Measurements from ENCODE around the gene MIS12. TPM values are rescaled to one million over a fixed set of nuclear protein-coding genes. Genes with fewer than 3 reads are reported as not detected.

MIS12 gene
- total and polyA plus RNA-seq, 2 of the 13 experiments (the other 11 are each of a cell fraction or from before 2014, with no cell fraction given) = 13.4 to 28.0 TPM

DNA sequence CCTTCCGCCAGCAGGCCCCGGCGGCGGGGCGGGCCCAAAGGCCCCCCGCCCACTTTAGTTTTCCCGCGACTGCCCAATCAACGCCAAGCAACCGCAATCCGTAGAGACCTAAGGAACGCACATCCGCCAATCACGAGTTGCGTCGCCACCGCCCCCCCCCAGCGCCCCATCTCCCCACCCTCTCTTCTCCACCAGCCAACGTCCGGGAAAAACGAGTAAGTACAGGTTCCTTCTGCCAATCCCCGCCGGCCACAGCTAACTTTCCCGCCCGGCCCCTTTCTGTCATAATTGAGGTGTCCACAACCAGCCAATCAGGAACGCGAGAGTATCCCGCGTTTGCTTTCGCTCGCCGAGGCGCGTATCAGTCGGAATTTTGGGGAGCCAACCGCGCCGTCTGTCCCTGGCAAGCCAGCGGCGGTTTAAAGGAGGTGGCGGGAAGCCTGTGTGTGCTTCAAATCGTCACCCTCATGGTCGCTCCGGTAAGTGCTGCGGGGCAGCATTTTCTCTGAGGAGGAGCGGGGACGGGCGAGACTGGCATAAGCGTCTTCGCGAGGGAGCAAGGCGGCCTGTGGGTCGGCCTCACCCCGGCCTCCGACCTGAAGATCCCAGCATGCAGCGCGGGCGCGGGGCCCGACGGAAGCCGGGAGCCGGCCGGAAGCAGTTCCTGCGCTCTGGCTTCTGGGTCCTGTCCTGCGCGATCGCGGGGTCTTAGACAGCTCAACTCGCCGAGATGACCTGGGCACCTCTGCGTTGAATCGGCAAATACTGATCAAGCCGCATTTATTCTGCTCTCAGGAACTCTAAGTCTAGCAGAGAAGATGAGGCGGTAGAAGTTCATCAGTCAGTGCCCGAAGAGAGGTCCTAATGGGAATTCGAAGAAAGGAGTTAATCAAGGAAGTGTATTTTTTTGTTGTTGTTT lies at the start of gene MIS12 (continued):
- TF ChIP-seq, protein P1, sequence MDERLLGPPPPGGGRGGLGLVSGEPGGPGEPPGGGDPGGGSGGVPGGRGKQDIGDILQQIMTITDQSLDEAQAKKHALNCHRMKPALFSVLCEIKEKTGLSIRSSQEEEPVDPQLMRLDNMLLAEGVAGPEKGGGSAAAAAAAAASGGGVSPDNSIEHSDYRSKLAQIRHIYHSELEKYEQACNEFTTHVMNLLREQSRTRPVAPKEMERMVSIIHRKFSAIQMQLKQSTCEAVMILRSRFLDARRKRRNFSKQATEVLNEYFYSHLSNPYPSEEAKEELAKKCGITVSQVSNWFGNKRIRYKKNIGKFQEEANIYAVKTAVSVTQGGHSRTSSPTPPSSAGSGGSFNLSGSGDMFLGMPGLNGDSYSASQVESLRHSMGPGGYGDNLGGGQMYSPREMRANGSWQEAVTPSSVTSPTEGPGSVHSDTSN (CRISPR knock-in tag; IDR thresholded peaks at IDR 0.05) = no peak
- no peak for TF ChIP-seq NFE2L2 (IDR thresholded peaks at IDR 0.05; ENCODE audit: low read length)
- TF ChIP-seq ISL2 (CRISPR knock-in tag; IDR thresholded peaks at IDR 0.05) = peak; percentile 65
- TF ChIP-seq ZNF772 (CRISPR knock-in tag; IDR thresholded peaks at IDR 0.05) = peak; percentile 75; the same call in 1 of the 2 replicates
- peak; percentile 85 for TF ChIP-seq ZNF451 (CRISPR knock-in tag; IDR thresholded peaks at IDR 0.05)
- no peak for TF ChIP-seq BRD4 (CRISPR knock-in tag; IDR thresholded peaks at IDR 0.05)
- TF ChIP-seq, protein P2, sequence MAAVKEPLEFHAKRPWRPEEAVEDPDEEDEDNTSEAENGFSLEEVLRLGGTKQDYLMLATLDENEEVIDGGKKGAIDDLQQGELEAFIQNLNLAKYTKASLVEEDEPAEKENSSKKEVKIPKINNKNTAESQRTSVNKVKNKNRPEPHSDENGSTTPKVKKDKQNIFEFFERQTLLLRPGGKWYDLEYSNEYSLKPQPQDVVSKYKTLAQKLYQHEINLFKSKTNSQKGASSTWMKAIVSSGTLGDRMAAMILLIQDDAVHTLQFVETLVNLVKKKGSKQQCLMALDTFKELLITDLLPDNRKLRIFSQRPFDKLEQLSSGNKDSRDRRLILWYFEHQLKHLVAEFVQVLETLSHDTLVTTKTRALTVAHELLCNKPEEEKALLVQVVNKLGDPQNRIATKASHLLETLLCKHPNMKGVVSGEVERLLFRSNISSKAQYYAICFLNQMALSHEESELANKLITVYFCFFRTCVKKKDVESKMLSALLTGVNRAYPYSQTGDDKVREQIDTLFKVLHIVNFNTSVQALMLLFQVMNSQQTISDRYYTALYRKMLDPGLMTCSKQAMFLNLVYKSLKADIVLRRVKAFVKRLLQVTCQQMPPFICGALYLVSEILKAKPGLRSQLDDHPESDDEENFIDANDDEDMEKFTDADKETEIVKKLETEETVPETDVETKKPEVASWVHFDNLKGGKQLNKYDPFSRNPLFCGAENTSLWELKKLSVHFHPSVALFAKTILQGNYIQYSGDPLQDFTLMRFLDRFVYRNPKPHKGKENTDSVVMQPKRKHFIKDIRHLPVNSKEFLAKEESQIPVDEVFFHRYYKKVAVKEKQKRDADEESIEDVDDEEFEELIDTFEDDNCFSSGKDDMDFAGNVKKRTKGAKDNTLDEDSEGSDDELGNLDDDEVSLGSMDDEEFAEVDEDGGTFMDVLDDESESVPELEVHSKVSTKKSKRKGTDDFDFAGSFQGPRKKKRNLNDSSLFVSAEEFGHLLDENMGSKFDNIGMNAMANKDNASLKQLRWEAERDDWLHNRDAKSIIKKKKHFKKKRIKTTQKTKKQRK (IDR thresholded peaks at IDR 0.05; ENCODE audit: low read length) = no peak
- TF ChIP-seq NKX3-1 (CRISPR knock-in tag; IDR thresholded peaks at IDR 0.05) = peak; percentile 78
- TF ChIP-seq ZNF225 (CRISPR knock-in tag; IDR thresholded peaks at IDR 0.05) = peak; percentile 65; the same call in 1 of the 2 replicates
- TF ChIP-seq, protein P3, sequence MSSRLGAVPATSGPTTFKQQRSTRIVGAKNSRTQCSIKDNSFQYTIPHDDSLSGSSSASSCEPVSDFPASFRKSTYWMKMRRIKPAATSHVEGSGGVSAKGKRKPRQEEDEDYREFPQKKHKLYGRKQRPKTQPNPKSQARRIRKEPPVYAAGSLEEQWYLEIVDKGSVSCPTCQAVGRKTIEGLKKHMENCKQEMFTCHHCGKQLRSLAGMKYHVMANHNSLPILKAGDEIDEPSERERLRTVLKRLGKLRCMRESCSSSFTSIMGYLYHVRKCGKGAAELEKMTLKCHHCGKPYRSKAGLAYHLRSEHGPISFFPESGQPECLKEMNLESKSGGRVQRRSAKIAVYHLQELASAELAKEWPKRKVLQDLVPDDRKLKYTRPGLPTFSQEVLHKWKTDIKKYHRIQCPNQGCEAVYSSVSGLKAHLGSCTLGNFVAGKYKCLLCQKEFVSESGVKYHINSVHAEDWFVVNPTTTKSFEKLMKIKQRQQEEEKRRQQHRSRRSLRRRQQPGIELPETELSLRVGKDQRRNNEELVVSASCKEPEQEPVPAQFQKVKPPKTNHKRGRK (CRISPR knock-in tag; IDR thresholded peaks at IDR 0.05) = no peak
- TF ChIP-seq, protein P4, sequence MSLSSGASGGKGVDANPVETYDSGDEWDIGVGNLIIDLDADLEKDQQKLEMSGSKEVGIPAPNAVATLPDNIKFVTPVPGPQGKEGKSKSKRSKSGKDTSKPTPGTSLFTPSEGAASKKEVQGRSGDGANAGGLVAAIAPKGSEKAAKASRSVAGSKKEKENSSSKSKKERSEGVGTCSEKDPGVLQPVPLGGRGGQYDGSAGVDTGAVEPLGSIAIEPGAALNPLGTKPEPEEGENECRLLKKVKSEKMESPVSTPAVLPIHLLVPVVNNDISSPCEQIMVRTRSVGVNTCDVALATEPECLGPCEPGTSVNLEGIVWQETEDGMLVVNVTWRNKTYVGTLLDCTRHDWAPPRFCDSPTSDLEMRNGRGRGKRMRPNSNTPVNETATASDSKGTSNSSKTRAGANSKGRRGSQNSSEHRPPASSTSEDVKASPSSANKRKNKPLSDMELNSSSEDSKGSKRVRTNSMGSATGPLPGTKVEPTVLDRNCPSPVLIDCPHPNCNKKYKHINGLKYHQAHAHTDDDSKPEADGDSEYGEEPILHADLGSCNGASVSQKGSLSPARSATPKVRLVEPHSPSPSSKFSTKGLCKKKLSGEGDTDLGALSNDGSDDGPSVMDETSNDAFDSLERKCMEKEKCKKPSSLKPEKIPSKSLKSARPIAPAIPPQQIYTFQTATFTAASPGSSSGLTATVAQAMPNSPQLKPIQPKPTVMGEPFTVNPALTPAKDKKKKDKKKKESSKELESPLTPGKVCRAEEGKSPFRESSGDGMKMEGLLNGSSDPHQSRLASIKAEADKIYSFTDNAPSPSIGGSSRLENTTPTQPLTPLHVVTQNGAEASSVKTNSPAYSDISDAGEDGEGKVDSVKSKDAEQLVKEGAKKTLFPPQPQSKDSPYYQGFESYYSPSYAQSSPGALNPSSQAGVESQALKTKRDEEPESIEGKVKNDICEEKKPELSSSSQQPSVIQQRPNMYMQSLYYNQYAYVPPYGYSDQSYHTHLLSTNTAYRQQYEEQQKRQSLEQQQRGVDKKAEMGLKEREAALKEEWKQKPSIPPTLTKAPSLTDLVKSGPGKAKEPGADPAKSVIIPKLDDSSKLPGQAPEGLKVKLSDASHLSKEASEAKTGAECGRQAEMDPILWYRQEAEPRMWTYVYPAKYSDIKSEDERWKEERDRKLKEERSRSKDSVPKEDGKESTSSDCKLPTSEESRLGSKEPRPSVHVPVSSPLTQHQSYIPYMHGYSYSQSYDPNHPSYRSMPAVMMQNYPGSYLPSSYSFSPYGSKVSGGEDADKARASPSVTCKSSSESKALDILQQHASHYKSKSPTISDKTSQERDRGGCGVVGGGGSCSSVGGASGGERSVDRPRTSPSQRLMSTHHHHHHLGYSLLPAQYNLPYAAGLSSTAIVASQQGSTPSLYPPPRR (CRISPR knock-in tag; IDR thresholded peaks at IDR 0.05; ENCODE audit: borderline replicate concordance) = 0 out of 2 replicates have a peak, but pooled peaks have one; percentile 37
- peak; percentile 65; the same call in 1 of the 2 replicates for TF ChIP-seq NFIC (IDR thresholded peaks at IDR 0.05; ENCODE audit: low read length)
- TF ChIP-seq, protein P5, sequence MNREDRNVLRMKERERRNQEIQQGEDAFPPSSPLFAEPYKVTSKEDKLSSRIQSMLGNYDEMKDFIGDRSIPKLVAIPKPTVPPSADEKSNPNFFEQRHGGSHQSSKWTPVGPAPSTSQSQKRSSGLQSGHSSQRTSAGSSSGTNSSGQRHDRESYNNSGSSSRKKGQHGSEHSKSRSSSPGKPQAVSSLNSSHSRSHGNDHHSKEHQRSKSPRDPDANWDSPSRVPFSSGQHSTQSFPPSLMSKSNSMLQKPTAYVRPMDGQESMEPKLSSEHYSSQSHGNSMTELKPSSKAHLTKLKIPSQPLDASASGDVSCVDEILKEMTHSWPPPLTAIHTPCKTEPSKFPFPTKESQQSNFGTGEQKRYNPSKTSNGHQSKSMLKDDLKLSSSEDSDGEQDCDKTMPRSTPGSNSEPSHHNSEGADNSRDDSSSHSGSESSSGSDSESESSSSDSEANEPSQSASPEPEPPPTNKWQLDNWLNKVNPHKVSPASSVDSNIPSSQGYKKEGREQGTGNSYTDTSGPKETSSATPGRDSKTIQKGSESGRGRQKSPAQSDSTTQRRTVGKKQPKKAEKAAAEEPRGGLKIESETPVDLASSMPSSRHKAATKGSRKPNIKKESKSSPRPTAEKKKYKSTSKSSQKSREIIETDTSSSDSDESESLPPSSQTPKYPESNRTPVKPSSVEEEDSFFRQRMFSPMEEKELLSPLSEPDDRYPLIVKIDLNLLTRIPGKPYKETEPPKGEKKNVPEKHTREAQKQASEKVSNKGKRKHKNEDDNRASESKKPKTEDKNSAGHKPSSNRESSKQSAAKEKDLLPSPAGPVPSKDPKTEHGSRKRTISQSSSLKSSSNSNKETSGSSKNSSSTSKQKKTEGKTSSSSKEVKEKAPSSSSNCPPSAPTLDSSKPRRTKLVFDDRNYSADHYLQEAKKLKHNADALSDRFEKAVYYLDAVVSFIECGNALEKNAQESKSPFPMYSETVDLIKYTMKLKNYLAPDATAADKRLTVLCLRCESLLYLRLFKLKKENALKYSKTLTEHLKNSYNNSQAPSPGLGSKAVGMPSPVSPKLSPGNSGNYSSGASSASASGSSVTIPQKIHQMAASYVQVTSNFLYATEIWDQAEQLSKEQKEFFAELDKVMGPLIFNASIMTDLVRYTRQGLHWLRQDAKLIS (CRISPR knock-in tag; IDR thresholded peaks at IDR 0.05) = no peak; the same call in 1 of the 2 replicates

Measured in HepG2 (cell line).